Duodenal mucosa (tissue), 2 donors: ENCODE data around the gene PRDX3.
"Not testable (repeated sequence)": the region's sequence is repeated elsewhere in the genome, so short reads cannot be mapped to it uniquely, and the experiment has no call there.

Source experiments
- H3K27ac ChIP-seq: one replicate; pipeline ENCODE4 v1.7.0; 2013; ENCODE audit warnings: low read depth, low read length
- H3K27me3 ChIP-seq, 2 donors: one replicate each; pipeline ENCODE4 v1.7.0; 2013; ENCODE audit warnings: low read length in 2 of 2, control low read depth in 1 of 2; ENCODE audit not compliant: insufficient read depth in 2 of 2, control insufficient read depth in 1 of 2
- H3K36me3 ChIP-seq, 2 donors: one replicate each; pipeline ENCODE4 v1.7.0; 2013; ENCODE audit warnings: low read length in 2 of 2, control low read depth in 1 of 2; ENCODE audit not compliant: insufficient read depth in 2 of 2, control insufficient read depth in 1 of 2
- H3K4me1 ChIP-seq, 2 donors: one replicate each; pipeline ENCODE4 v1.7.0; 2013; ENCODE audit warnings: low read length in 2 of 2, control low read depth in 1 of 2; ENCODE audit not compliant: insufficient read depth in 2 of 2, control insufficient read depth in 1 of 2
- H3K4me3 ChIP-seq, 2 donors: one replicate each; pipeline ENCODE4 v1.7.0; 2013; ENCODE audit warnings: low read length in 2 of 2, low read depth in 1 of 2
- H3K9ac ChIP-seq, 2 donors: one replicate each; pipeline ENCODE4 v1.7.0; 2013; ENCODE audit warnings: low read length in 2 of 2, low read depth in 1 of 2
- H3K9me3 ChIP-seq, 2 donors: one replicate each; pipeline ENCODE4 v1.7.0; 2013; ENCODE audit warnings: low read length in 2 of 2, control low read depth in 1 of 2; ENCODE audit not compliant: control insufficient read depth in 1 of 2

The PRDX3 gene

DNA sequence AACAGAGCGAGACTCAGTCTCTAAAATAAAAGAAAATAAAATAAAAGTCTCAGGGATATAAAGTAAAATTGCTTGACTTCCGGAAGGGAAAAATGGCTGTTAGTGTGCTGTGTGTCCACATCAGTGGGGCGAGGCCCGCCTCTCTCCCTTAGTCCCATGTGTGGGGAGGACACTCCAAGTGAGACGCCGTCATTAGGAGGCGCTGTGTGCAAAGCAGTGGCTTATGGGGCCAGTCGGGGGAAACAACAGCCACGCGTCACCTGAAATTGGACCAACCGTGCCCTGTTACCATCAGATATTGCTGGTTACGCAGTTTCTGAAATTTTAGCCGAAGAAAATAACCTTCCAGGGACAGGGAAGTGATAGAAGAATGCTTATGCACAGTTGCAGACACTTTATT lies 28.9 kb downstream of the PRDX3 start:
- no peaks in the 10 kb centered on the region for H3K27me3 ChIP-seq
- peaks cover 18 to 76% of the 10 kb centered on the region in 2 donors for H3K36me3 ChIP-seq
- H3K9me3 ChIP-seq: no peaks in the 10 kb centered on the region
- no peak overlapping the region for H3K4me3 ChIP-seq
- no peak overlapping the region for H3K9ac ChIP-seq
- peaks cover under 1 to 6% of the 10 kb centered on the region in 2 donors for H3K4me1 ChIP-seq
- H3K27ac ChIP-seq: no peak overlapping the region

DNA sequence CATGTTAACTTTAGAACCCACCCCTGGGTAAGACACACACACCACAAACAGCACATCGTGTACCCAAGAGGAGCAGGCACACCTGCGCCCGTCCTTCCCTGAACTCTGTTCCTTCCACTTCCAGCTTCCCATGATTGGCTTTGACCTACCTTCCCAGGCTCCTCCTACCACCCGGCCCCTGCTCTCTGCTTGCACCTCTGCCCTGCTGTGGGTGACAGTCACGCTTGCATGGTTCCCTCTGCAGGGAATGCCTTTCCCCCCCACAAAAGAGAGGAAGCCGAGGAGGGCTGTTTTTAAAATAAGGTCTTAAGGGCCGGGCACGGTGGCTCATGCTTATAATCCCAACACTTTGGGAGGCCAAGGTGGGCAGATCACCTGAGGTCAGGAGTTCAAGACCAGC lies 29.5 kb downstream of the PRDX3 start:
- no peaks in the 10 kb centered on the region for H3K27me3 ChIP-seq
- peaks cover 16 to 71% of the 10 kb centered on the region in 2 donors for H3K36me3 ChIP-seq
- H3K9me3 ChIP-seq: no peaks in the 10 kb centered on the region
- peaks cover 2 to 6% of the 10 kb centered on the region in 2 donors for H3K4me1 ChIP-seq
- no peak overlapping the region for H3K4me3 ChIP-seq
- no peak overlapping the region for H3K9ac ChIP-seq
- no peak overlapping the region for H3K27ac ChIP-seq

DNA sequence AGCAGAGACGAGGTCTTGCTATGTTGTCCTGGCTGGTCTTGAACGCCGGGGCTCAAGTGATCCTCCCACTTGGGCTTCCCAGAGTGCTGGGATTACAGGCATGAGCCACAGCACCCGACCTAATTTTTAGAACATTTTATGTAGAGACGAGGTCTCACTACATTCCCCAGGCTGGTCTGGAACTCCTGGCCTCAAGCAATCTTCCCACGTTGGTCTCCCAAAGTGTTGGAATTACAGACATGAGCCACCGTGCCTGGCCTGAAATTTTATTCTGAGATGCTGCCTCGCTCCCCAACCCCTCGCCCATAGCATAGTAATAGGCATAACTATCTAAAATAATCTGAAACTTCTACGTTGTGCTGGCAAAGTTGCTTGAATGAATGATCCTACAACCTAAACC lies 35.0 kb downstream of the PRDX3 start:
- peaks cover 2 to 6% of the 10 kb centered on the region in 2 donors for H3K4me1 ChIP-seq
- no peaks in the 10 kb centered on the region for H3K9me3 ChIP-seq
- no peak overlapping the region for H3K27ac ChIP-seq
- no peak overlapping the region for H3K9ac ChIP-seq
- no peak overlapping the region for H3K4me3 ChIP-seq
- peaks cover 7 to 51% of the 10 kb centered on the region in 2 donors for H3K36me3 ChIP-seq
- H3K27me3 ChIP-seq: no peaks in the 10 kb centered on the region

DNA sequence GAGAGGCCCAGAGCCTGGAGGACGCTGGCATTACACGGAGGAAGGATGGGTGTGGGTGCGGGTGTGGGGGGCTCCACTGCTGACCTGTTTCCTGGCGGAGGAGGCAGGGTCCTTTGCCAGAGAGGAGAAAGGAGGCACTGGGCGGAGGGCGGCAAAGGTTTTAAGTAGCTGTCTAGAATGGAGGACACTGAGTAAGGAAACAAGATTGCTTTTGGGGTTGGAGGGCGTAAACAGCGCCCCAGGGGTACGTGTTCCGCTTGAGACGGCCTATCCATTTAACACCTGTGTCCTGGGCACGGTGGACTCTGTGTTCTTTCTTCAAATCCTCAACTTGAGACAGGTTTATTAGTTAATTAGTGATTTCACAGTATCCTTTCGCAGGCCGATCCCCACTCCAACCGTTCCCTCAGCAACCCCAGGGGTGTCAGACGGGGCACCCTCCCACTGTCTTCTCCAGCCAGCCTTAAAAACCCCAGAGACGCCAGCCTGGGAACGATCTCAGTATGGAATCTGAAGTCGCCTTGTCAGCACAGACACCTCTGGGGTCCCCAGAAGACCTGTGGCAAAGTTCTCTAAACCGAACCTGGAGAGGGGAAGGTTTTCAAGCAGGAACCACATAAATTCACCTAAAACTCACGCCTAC lies 37.9 kb downstream of the PRDX3 start:
- H3K4me3 ChIP-seq: no peak overlapping the region
- peaks cover 0 to 29% of the 10 kb centered on the region in 2 donors for H3K36me3 ChIP-seq
- H3K27me3 ChIP-seq: no peaks in the 10 kb centered on the region
- peaks cover 2 to 4% of the 10 kb centered on the region in 2 donors for H3K4me1 ChIP-seq
- no peaks in the 10 kb centered on the region for H3K9me3 ChIP-seq
- H3K27ac ChIP-seq: no peak overlapping the region
- H3K9ac ChIP-seq: no peak overlapping the region

DNA sequence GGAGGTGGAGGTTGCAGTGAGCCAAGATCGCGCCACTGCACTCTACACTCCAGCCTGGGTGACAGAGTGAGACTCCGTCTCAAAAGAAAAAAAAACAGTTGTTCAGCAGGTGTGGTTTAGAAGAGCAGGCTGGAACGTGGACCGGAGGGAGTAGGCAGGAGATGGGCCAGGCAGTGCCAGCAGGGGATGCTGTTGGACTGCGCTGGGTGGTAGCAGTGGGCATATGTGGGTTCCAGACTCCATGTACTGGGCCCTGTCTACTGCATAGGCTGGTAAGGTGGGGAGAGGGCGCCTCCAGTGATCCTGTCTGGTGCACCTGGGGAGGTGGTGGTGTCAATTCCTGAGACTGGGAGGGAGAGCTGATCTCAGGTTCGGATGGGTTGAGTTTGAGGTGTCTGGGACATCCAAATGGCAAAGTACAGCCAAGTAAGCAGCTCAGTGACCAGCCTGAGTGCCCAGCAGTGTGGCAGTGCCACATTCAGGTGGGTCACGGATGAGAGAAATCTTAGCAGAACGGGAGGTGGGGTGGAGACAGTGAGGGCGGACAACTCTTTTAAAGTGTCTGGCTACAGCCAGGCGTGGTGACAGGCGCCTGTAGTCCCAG lies 39.0 kb downstream of the PRDX3 start:
- no peak overlapping the region for H3K27ac ChIP-seq
- H3K36me3 ChIP-seq: peaks cover 0 to 29% of the 10 kb centered on the region in 2 donors
- no peak overlapping the region for H3K9ac ChIP-seq
- H3K9me3 ChIP-seq: no peaks in the 10 kb centered on the region
- H3K4me3 ChIP-seq: no peak overlapping the region
- H3K4me1 ChIP-seq: peaks cover 0 to under 1% of the 10 kb centered on the region in 2 donors
- H3K27me3 ChIP-seq: no peaks in the 10 kb centered on the region

DNA sequence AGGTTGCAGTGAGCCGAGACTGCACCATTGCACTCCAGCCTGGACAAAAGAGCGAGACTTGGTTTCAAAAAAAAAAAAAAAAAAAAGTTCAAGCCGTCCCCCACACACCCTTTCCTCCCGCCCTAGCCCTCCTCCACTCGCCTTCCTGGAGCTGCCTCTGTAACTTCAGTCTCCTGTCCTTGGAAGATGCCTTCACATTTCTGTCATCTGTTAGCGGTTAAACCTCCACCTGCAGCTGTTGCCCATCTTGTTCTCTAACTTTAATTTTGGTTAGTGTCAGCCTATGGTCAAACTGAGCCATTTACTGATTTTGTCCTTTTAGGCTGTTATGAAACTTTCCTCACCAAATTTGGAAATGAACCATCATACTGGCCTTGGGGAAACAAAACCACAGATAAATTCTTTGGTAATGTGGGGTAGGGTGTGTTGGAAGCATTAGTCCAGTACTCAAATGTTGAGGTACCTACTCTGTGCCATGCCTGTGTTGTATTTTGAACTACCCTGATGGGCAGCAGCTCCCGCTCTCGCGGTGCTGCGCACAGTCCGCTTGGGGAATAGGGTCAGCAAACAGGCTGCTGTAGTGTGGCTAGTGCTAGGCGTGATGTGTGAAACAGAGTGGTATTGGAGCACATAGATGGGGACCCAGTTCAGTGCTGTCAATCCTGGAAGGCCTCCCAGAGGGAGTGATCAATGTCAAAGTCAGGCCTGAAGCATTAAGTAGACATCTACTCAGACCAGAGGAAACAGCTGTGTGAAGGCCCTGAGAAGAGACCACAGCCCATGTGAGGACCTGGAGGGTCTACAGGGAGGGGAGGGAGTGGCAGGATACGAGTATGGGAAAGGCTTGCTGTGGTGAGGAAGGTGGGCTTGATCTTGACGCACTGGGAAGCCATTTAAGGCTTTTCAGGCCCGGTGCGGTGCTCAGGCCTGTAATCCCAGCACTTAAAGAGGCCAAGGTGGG lies 40.0 kb downstream of the PRDX3 start:
- Histone ChIP-seq H3K4me3 (no peak overlapping the region), H3K9me3 (no peaks in the 10 kb centered on the region), H3K27ac (no peak overlapping the region), H3K27me3 (no peaks in the 10 kb centered on the region), H3K36me3 (peaks cover 0 to 31% of the 10 kb centered on the region in 2 donors), H3K9ac (no peak overlapping the region), H3K4me1 (no peaks in the 10 kb centered on the region)

DNA sequence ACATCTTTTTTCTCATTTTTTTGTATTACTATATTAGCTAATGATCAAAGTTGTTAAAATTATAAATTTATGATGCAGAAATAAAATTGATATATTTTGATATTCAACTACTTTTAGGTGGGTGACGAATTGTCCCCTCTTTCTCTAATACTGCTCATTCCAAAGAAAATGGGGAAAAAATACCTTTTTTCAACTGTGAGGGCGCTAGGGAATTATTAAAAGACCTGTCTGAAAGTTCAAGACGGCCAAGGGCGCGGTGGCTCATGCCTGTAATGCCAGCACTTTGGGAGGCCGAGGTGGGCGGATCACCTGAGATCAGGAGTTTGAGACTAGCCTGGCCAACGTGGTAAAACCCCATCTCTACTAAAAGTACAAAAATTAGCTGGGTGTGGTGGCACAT lies 40.7 kb downstream of the PRDX3 start:
- H3K9ac ChIP-seq, H3K4me3 ChIP-seq, H3K9me3 ChIP-seq, H3K27ac ChIP-seq, H3K4me1 ChIP-seq, H3K27me3 ChIP-seq: not testable (repeated sequence)
- peaks cover 0 to 38% of the 10 kb centered on the region in 2 donors for H3K36me3 ChIP-seq

DNA sequence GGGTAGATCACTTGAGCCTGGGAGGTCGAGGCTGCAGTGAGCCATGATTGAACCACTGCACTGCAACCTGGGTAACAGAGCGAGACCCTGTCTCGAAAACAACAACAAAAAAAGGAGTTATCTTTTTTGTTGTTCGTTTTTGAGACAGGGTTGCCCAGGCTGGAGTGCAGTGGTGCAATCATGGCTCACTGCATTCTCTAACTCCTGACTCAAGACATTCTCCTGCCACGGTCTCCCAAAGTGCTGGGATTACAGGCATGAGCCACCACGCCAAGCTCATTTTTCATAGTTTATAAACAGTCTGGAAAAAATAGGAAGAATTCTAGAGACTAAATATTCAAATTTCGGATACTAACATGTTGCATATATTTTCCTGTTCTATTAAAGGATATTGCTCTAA lies 42.5 kb downstream of the PRDX3 start:
- Histone ChIP-seq H3K27ac (no peak overlapping the region), H3K9me3 (no peaks in the 10 kb centered on the region), H3K4me3 (no peak overlapping the region), H3K36me3 (peaks cover 3 to 44% of the 10 kb centered on the region in 2 donors), H3K4me1 (peaks cover 0 to 5% of the 10 kb centered on the region in 2 donors), H3K9ac (no peak overlapping the region), H3K27me3 (no peaks in the 10 kb centered on the region)

DNA sequence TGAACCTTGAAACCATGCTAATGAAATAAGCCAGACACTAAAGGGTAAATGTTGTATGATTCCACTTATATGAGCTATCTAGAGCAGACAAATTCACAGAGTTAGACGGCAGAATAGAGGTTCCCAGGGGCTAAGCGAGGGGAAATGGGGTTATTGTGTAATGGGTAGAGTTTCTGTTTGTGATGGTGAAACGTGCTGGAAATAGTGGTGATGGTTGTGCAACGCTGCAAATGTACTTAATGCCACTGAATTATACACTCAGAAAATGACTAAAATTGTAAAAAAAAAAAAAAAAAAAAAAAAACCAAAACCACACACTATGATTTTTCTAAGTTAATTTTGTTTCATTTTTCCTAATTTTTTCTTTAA lies 43.1 kb downstream of the PRDX3 start:
- Histone ChIP-seq H3K27ac (no peak overlapping the region), H3K4me1 (peaks cover 0 to 5% of the 10 kb centered on the region in 2 donors), H3K36me3 (peaks cover 3 to 42% of the 10 kb centered on the region in 2 donors), H3K9ac (no peak overlapping the region), H3K4me3 (no peak overlapping the region), H3K27me3 (no peaks in the 10 kb centered on the region), H3K9me3 (no peaks in the 10 kb centered on the region)

DNA sequence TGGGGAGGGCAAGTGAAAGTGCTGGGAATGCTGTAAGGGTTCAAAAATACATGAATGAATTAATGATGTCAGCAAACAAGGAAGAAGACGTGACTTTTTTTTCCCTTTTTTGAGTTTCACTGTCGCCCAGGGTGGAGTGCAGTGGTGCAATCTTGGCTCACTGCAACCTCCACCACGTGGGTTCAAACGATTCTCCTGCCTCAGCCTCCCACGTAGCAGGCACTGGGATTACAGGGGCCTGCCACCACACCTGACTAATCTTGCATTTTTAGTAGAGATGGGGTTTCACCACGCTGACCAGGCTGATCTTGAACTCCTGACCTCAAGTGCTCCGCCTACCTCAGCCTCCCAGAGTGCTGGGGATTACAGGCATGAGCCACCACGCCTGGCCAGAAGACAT lies 44.7 kb downstream of the PRDX3 start:
- peaks cover 11 to 33% of the 10 kb centered on the region in 2 donors for H3K36me3 ChIP-seq
- H3K27me3 ChIP-seq: no peaks in the 10 kb centered on the region
- no peaks in the 10 kb centered on the region for H3K9me3 ChIP-seq
- peaks cover 0 to 5% of the 10 kb centered on the region in 2 donors for H3K4me1 ChIP-seq
- no peak overlapping the region for H3K27ac ChIP-seq
- H3K4me3 ChIP-seq: no peak overlapping the region
- H3K9ac ChIP-seq: no peak overlapping the region
